K562 (cell line): ENCODE results near the gene RPL10A. TPM values are rescaled to one million over a fixed set of nuclear protein-coding genes. Genes with fewer than 3 reads are reported as not detected.

Experiments
- ATAC-seq: fragments of 200-7000 bp; cut with Tn5 transposase; 3 replicates; pipeline ENCODE4 v1.9.1; 2020; ENCODE audit warnings: moderate library complexity
- BruUV-seq: library from RNA; stranded (reverse); fragments of 400-500 nt; replicated peaks from 2 replicates; lab custom pipeline; 2021; lab: Mats Ljungman, UMichigan
- CTCF ChIA-PET: fragments of 300-600 bp; formaldehyde crosslinking; extraction: SDS; loops from one replicate; lab custom pipeline; 2021; ENCODE audit warnings: low intra/inter-chr PET ratio; lab: Yijun Ruan, JAX
- POLR2A ChIA-PET: fragments of 300-600, 350-650 bp; sonication (Branson Sonifier 250); formaldehyde crosslinking; extraction: SDS; loops from one replicate; lab custom pipeline; 2021; ENCODE audit warnings: antibody characterized with exemption, inconsistent platforms; lab: Yijun Ruan, JAX
- DNase-seq, 4 experiments: peaks; one replicate each; pipeline versions ENCODE4 v3.0.0 to v3.0.0-alpha.2; 2011 to 2018; ENCODE audit warnings: low spot score in 3 of 4, mixed read lengths in 3 of 4; ENCODE audit errors: extremely low read depth in 1 of 4
- FAIRE-seq: peaks from 2 replicates; lab custom pipeline; 2011; peaks lifted over from hg19 to GRCh38; lab: Jason Lieb, UNC
- H2AFZ ChIP-seq: 2 replicates; pipeline ENCODE4 v1.6.0; 2011; ENCODE audit warnings: low read depth, low read length, control low read depth, inconsistent platforms
- H3K27ac ChIP-seq: fragments of 200-600 bp; 3 replicates; pipeline ENCODE4 v1.8.0; 2011; ENCODE audit warnings: low read depth, mild to moderate bottlenecking, control low read depth, inconsistent platforms, low read length, moderate library complexity, mixed read lengths; ENCODE audit errors: extremely low read depth
- H3K27me3 ChIP-seq, 2 experiments: fragments of 300-600 bp in 1 of 2; 2 replicates in 1 of 2; 3 replicates in 1 of 2; pipeline versions ENCODE4 v1.6.0 to v1.8.0; 2011; ENCODE audit warnings: inconsistent platforms in 2 of 2, low read length in 2 of 2, mild to moderate bottlenecking in 1 of 2, mixed read lengths in 1 of 2, moderate library complexity in 1 of 2; ENCODE audit not compliant: control insufficient read depth in 2 of 2, insufficient read depth in 2 of 2
- H3K36me3 ChIP-seq: fragments of 300-600 bp; 3 replicates; pipeline ENCODE4 v1.8.0; 2011; ENCODE audit warnings: mild to moderate bottlenecking, low read length, inconsistent platforms; ENCODE audit not compliant: control insufficient read depth, insufficient read depth
- H3K4me1 ChIP-seq, 2 experiments: fragments of 200-600 bp in 1 of 2; replicated peaks in 1 of 2; 2 replicates in 1 of 2; 3 replicates in 1 of 2; pipeline versions ENCODE4 v1.5.1 to v1.8.0; 2011; ENCODE audit warnings: inconsistent platforms in 2 of 2, low read length in 2 of 2, mild to moderate bottlenecking in 1 of 2, mixed read lengths in 1 of 2, moderate library complexity in 1 of 2; ENCODE audit not compliant: control insufficient read depth in 2 of 2, insufficient read depth in 2 of 2
- H3K4me2 ChIP-seq: 2 replicates; pipeline ENCODE4 v1.6.1; 2011; ENCODE audit warnings: low read length, control low read depth, inconsistent platforms, mixed read lengths; ENCODE audit not compliant: insufficient read depth
- H3K4me3 ChIP-seq: fragments of 200-600 bp; sonication (generic), shearing (Covaris generic); 2 replicates; pipeline ENCODE4 v1.5.1; 2016; ENCODE audit warnings: control low read depth, inconsistent platforms
- H3K79me2 ChIP-seq: fragments of 200-600 bp; 3 replicates; pipeline ENCODE4 v1.8.0; 2011; ENCODE audit warnings: low read length, inconsistent platforms; ENCODE audit not compliant: control insufficient read depth, insufficient read depth
- H3K9ac ChIP-seq, 2 experiments: 2 replicates each; pipeline versions ENCODE4 v1.6.0 to v1.6.1; 2011; ENCODE audit warnings: low read depth in 2 of 2, low read length in 2 of 2, control low read depth in 1 of 2, inconsistent platforms in 1 of 2, mild to moderate bottlenecking in 1 of 2, mixed read lengths in 1 of 2; ENCODE audit not compliant: insufficient read depth in 1 of 2
- H3K9me1 ChIP-seq: one replicate; pipeline ENCODE4 v1.6.0; 2011; ENCODE audit warnings: inconsistent platforms, mild to moderate bottlenecking, low read length, moderate library complexity; ENCODE audit not compliant: control insufficient read depth, insufficient read depth
- H3K9me3 ChIP-seq: replicated peaks from 2 replicates; pipeline ENCODE4 v1.5.1; 2011; ENCODE audit warnings: low read depth, low read length, inconsistent platforms; ENCODE audit not compliant: control insufficient read depth, insufficient read depth
- H4K20me1 ChIP-seq: replicated peaks from 2 replicates; pipeline ENCODE4 v1.6.1; 2011; ENCODE audit warnings: low read length, inconsistent platforms, mixed read lengths; ENCODE audit not compliant: control insufficient read depth, insufficient read depth
- BCOR ChIP-seq: fragments of 450-650 bp; IDR thresholded peaks from 2 replicates; pipeline ENCODE4 v1.6.1; 2016
- CBFA2T2 ChIP-seq: fragments of 450-650 bp; conservative IDR thresholded peaks from 2 replicates; pipeline ENCODE4 v1.6.1; 2017; ENCODE audit warnings: mild to moderate bottlenecking
- DMBX1 ChIP-seq: fragments of 250-450 bp; sonication (Bioruptor Pico); IDR thresholded peaks from 2 replicates; pipeline ENCODE4 v1.8.0; 2022; ENCODE audit warnings: inconsistent platforms, mild to moderate bottlenecking, moderate library complexity, borderline replicate concordance
- ESRRB ChIP-seq: fragments of 250-450 bp; sonication (Bioruptor Pico); IDR thresholded peaks from 2 replicates; pipeline ENCODE4 v1.5.0; 2020; ENCODE audit warnings: mild to moderate bottlenecking, moderate library complexity, borderline replicate concordance
- FIP1L1 ChIP-seq: fragments of 200-400 bp; formaldehyde crosslinking; IDR thresholded peaks from 2 replicates; pipeline ENCODE4 v1.6.1; 2018; ENCODE audit warnings: mild to moderate bottlenecking, low read depth, low read length; ENCODE audit not compliant: poor library complexity, severe bottlenecking
- GABPA ChIP-seq: fragments of 200-800 bp; sonication (Bioruptor generic); conservative IDR thresholded peaks from 2 replicates; pipeline ENCODE4 v1.6.1; 2016; ENCODE audit warnings: low read depth, missing genetic modification characterization, missing compliant biosample characterization
- HNRNPH1 ChIP-seq: fragments of 200-400 bp; formaldehyde crosslinking; optimal IDR thresholded peaks from 2 replicates; pipeline ENCODE3; 2017; ENCODE audit warnings: low read depth, mild to moderate bottlenecking, low read length, moderate library complexity
- HSF4 ChIP-seq: fragments of 250-450 bp; sonication (Bioruptor Pico); IDR thresholded peaks from 2 replicates; pipeline ENCODE4 v2.1.2; 2022; ENCODE audit warnings: mild to moderate bottlenecking, moderate library complexity, borderline replicate concordance
- NFE2L1 ChIP-seq: fragments of 450-650 bp; IDR thresholded peaks from 2 replicates; pipeline ENCODE4 v1.6.1; 2016; ENCODE audit warnings: missing genetic modification characterization, low read depth, mild to moderate bottlenecking, missing compliant biosample characterization, moderate library complexity, borderline replicate concordance
- NFIX ChIP-seq: fragments of 250-450 bp; sonication (Bioruptor Pico); IDR thresholded peaks from 2 replicates; pipeline ENCODE4 v1.4.0; 2020; ENCODE audit warnings: low read depth, mild to moderate bottlenecking, moderate library complexity
- NFXL1 ChIP-seq: fragments of 450-650 bp; formaldehyde crosslinking; IDR thresholded peaks from 2 replicates; pipeline ENCODE4 v1.4.0; 2021; ENCODE audit warnings: mild to moderate bottlenecking
- NRF1 ChIP-seq, 2 experiments: fragments of 450-650 bp; IDR thresholded peaks in 1 of 2; conservative IDR thresholded peaks in 1 of 2; 2 replicates each; pipeline ENCODE4 v1.6.1; 2014; ENCODE audit warnings: mild to moderate bottlenecking in 2 of 2
- PREB ChIP-seq: sonication (generic); formaldehyde crosslinking; IDR thresholded peaks from 2 replicates; pipeline ENCODE4 v1.8.1; 2023; ENCODE audit warnings: mild to moderate bottlenecking, missing genetic modification reagents
- PRMT5 ChIP-seq: sonication (generic); formaldehyde crosslinking; IDR thresholded peaks from 2 replicates; pipeline ENCODE4 v1.5.0; 2020; ENCODE audit warnings: missing genetic modification reagents
- RBM22 ChIP-seq: fragments of 200-400 bp; formaldehyde crosslinking; IDR thresholded peaks from 2 replicates; pipeline ENCODE4 v1.6.1; 2018; ENCODE audit warnings: low read length, low read depth; ENCODE audit not compliant: poor library complexity, severe bottlenecking
- SPI1 ChIP-seq: IDR thresholded peaks from 2 replicates; pipeline ENCODE4 v1.6.1; 2011; ENCODE audit warnings: low read depth, low read length, control low read depth, borderline replicate concordance
- TBP ChIP-seq: optimal IDR thresholded peaks from 2 replicates; pipeline ENCODE3; 2011; ENCODE audit warnings: low read depth, low read length, improper control_type of control experiment
- ZBTB1 ChIP-seq: sonication (generic); formaldehyde crosslinking; IDR thresholded peaks from 2 replicates; pipeline ENCODE4 v1.8.1; 2023; ENCODE audit warnings: missing genetic modification reagents, low read depth, mild to moderate bottlenecking, borderline replicate concordance
- ZBTB17 ChIP-seq: fragments of 450-650 bp; formaldehyde crosslinking; IDR thresholded peaks from 2 replicates; pipeline ENCODE4 v1.4.0; 2020; ENCODE audit warnings: mild to moderate bottlenecking
- ZNF197 ChIP-seq: fragments of 200-800 bp; sonication (Bioruptor generic); IDR thresholded peaks from 2 replicates; pipeline ENCODE4 v1.6.1; 2016; ENCODE audit warnings: low read depth, missing genetic modification characterization, missing compliant biosample characterization
- WGBS: fragments of 100-300 bp; shearing (Covaris generic); methylation state at CpG from one replicate; pipeline ENCODE4 v1.1.6; 2016; ENCODE audit warnings: low coverage, mixed read lengths; ENCODE audit not compliant: insufficient coverage; ENCODE audit errors: missing lambda C conversion rate; 5-methylcytosine and 5-hydroxymethylcytosine counted together
- in situ Hi-C: fragments of 300-500 bp; cut with MboI; formaldehyde crosslinking; loops from 4 replicates; pipeline ENCODE4 v1.15.0; 2018; ENCODE audit warnings: inconsistent platforms, mixed read lengths
- intact Hi-C: fragments of 100-400 bp; cut with micrococcal nuclease; formaldehyde crosslinking; loops from 2 replicates; pipeline ENCODE4 v1.14.2; 2022
- polyA plus RNA-seq, 8 experiments: library from polyadenylated mRNA; depleted of rRNA in 4 of 8; stranded (reverse) in 5 of 8; unstranded in 3 of 8; fragments of >200 nt; fragmentation: Nextera tagmentation in 2 of 8; fragmentation: Illumina TruSeq in 1 of 8; extraction: Ambion mirVana in 2 of 8; extraction: Trizol in 1 of 8; gene quantifications; 2 replicates each; pipeline versions ENCODE4 v1.2.1 to v1.2.3, GENCODE V29; 2011 to 2014; ENCODE audit warnings: inconsistent platforms in 1 of 8, missing spikeins in 1 of 8
- total RNA-seq, 7 experiments: library from RNA; depleted of rRNA in 6 of 7; stranded (reverse); fragments of >200 nt in 6 of 7; fragmentation: Illumina TruSeq in 2 of 7; extraction: Trizol in 2 of 7; gene quantifications; 2 replicates each; pipeline versions ENCODE4 v1.2.1 to v1.2.3, GENCODE V29; 2011 to 2021; ENCODE audit warnings: low replicate concordance in 1 of 7

RPL10A gene
- total and polyA plus RNA-seq, 9 of the 15 experiments (the other 6 are each of a cell fraction or from before 2014, with no cell fraction given) = 1,589 to 3,237 (median 2,116) TPM

GRCh38 chr6:35478259-35478658 is 10.1 kb downstream of the RPL10A start:
- Histone ChIP-seq H3K4me2 (no peak overlapping the region), H3K9me1 (no peaks in the 10 kb centered on the region), H3K4me1 (peaks cover 0 to 21% of the 10 kb centered on the region in 2 experiments; a peak in 2 of 5 replicates), H3K4me3 (no peak overlapping the region), H2AFZ (no peak overlapping the region), H3K9ac (peak overlapping the region in 1 of 2 experiments; percentile 3; a peak in 2 of 4 replicates), H3K9me3 (no peaks in the 10 kb centered on the region), H3K27ac (no peak overlapping the region), H3K79me2 (no peaks in the 10 kb centered on the region), H3K27me3 (no peaks in the 10 kb centered on the region), H4K20me1 (peaks cover 3% of the 10 kb centered on the region; the same call in 1 of the 2 replicates)
- in situ Hi-C loops = no loop called here
- no TSS peak for BruUV-seq
- ATAC-seq = no peak
- POLR2A ChIA-PET = interaction anchor here (0.5 to 4.5 kb wide), 3 partner anchors 10 to 1693 kb away, joined by 3 to 34 read pairs (median 10); partner anchors contain the start of gene RPL10A
- DNase-seq = no peak
- CTCF ChIA-PET = no interaction called here
- intact Hi-C loops = no loop called here
- TF ChIP-seq GABPA = no peak
- TF ChIP-seq NFE2L1 = no peak
- no peak for TF ChIP-seq BCOR
- no peak for TF ChIP-seq ZBTB17 (CRISPR knock-in tag)
- TF ChIP-seq ZNF197 (CRISPR knock-in tag) = no peak
- TF ChIP-seq NRF1 (conservative IDR thresholded peaks at IDR 0.05 in 1 of 2, IDR thresholded peaks at IDR 0.05 in 1 of 2) = no peak
- no peak for TF ChIP-seq NFIX (CRISPR knock-in tag)
- TF ChIP-seq SPI1 = no peak
- TF ChIP-seq RBM22 = no peak
- TF ChIP-seq FIP1L1 = no peak
- TF ChIP-seq HNRNPH1 = no peak
- no peak for TF ChIP-seq ESRRB (CRISPR knock-in tag)
- no peak for TF ChIP-seq NFXL1 (CRISPR knock-in tag)
- no peak for TF ChIP-seq TBP
- TF ChIP-seq HSF4 (CRISPR knock-in tag) = no peak
- TF ChIP-seq CBFA2T2 = no peak
- no peak for TF ChIP-seq ZBTB1 (CRISPR knock-in tag)
- no peak for TF ChIP-seq DMBX1 (CRISPR knock-in tag)
- no peak for TF ChIP-seq PREB
- no peak for TF ChIP-seq PRMT5 (CRISPR knock-in tag)
- TF ChIP-seq, all 486 proteins: peak for 0
- 62% methylated on average over 7 of the region's 7 CpGs for WGBS
- no peak for FAIRE-seq
- H3K36me3 ChIP-seq = peaks cover 7% of the 10 kb centered on the region; the same call in 1 of the 3 replicates
